ENCODE data around the gene PRKD2.
A peak's percentile ranks its signal among the peaks of the same experiment; 100 is the strongest.

PRKD2 gene

DNA sequence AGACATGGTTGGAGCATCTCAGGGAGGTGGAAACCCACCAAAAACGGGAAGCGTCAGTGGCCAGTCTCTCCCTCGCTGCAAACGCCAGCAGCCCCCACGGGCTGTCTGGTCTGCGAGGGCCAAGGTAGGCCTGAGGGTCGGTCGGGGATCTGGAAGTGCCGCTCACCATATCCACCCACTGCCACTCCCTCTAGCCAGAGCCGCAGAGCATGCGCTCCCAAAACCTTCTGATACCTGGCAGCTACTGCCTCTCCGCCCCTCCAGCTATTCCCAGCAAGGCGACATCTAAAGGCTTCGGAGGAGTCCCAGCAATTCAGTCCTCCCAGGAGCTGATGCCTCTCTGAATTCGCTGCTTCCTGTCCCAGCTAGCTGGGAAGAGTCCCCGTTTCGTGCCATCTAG lies 24.5 kb upstream of the PRKD2 start:
- no peak for DNase-seq

DNA sequence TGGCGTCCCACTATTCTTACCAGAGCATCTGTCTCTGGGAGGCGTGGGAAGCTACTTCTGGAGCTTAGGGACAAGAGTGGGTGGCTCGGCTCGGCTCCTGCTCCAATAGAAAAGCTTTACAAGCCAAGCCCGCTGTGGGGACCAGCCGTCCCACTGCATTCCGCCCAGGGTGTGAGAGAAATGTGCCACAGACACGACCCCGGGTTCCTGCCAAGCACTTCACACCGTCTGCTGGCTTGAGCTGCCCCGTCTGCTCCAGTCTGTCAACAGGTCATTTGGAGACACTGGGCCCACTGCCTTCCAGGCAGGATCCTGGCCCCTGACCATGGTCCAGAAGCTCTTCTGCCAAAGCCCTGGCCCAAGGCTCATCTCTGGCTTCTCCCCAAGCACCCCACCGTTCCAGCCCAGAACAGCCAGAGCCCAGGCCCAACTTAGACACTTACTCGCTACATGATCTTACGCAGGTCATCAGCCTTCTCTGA lies 22.4 kb upstream of the PRKD2 start:
- no peak for DNase-seq

DNA sequence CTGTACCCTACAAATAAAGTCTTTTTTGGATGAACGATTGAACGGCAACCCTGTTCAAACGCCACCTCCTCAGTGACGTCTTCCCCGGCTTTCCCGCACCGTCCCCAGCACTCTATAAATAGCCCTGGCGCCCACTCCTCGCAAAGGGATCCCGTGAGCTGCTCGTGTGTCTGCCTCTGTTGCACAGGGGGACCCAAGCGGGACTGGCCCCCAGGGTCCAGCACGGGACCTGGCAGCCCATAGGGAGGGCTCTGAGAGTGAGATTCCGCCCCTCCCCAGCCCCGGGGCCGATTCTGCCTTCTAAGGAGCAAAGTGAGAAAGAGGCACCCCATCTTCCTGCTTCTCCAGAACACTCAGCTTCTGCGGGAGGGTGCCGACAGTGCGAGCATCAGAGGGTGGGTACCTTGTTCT lies 20.9 kb upstream of the PRKD2 start:
- no peak for DNase-seq

DNA sequence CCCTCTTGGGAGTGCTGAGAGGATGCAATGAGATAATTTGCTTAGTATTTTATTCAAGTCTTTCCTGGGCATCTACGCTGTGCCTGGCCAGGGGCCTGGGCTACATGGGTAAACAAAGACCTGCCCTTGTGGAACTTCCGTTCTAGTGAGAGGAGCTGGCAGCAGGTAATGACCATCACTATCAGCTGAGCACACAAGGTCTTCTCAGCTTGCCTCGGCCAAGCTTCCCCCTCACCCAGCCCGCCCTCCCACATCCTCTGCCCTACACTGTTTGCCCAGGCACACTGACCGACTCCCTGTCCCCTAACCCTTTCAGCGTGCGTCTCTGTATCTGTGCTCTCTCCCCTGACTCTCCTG lies 20.4 kb upstream of the PRKD2 start:
- no peak for DNase-seq

DNA sequence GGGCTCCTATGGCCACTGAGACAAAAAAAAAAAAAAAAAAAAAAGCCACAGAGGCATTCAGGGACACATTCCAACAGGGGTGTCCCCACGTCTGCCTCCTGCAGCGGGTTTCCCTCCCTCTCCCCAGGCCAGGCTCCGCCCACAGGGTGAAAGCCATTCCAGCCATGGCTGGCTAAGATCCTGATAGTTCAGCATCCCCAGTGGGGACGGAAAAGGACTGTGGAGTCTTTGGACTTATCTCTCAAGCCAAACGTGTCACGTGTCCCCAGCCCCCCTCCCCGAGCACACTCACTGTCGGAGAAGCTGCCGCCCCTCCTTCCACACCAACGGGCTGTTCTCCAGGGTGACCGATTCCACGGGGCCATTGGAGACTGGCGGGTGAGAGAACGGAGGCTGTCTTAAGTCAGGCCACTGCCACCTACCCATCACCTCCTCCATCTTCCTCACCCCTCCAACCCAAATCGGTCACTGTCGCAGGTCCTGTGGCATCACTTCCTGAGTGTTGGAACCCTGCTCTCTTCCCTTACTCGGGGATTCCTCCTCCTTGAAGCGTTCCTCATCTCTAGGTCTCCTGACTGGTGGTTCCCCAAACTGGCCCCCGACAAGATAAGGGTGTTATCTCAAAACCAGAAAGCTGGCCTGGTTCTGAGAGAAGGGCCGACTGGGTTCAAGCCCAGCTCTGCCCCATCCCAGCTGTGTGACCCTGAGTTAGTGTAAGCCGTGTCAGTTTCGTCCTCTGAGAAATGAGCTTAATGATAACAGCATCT lies 19.8 kb upstream of the PRKD2 start:
- DNase-seq: no peak

DNA sequence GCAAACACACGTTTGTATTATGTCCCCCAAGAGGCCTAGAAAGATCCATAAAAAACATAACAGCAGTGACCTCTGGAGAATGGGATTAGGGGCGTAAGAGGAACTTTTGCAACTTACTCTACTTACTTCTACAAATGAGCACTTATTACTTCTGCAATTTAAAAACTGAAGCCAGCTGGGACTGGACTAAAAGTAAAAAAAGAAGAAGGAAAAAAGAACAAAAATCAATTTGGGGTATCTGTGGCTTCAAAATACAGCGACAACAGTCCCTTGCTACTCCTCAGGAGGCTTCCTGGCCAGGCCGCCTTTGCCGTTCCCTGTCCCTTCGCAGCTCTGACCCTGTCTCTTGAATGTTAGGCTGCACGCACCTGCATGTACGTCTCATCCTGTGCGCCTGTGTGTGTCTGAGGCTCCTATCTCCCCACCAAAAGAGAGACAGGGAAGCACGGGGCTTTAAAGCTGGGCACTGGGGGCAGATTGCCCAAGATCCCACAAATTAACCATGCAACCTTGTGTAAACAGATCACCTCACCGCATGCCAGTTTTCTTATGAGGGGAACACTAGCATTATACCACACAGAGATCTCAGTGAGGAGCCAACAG lies 16.9 kb upstream of the PRKD2 start:
- no peak for DNase-seq

DNA sequence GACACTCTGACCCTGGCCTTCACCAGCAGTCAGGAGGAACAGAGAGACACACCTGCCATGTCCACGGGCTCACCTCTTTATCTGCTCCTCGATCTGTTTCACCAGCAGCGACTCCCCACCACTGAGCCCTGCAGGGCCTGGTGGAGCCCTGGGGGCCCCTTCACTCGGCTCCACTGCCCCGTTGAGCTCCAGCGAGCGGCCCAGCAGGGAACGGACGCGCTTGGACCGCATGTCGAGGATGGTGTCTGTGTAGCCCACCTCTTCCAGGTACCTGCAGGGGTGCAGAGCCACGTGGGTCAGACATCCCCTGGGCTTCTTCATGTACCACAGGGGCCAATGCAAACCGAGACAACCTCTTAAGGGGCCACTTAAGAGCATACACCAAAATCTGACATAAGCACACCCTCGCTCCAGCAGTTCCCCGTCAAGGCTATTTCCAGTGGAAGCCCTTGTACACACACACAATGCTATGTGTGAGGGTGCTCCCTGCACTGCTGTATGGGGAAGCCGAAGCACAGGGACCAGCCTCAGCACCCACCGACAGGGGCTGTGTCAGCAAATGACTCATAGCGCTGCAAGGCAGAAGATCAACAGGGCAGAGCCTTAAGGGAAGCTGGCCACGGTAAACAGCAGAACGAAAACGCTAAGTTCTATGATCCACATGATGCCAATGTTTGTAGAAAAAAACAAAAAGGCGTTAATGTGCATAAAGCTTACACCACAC lies 16.2 kb upstream of the PRKD2 start:
- no peak for DNase-seq

DNA sequence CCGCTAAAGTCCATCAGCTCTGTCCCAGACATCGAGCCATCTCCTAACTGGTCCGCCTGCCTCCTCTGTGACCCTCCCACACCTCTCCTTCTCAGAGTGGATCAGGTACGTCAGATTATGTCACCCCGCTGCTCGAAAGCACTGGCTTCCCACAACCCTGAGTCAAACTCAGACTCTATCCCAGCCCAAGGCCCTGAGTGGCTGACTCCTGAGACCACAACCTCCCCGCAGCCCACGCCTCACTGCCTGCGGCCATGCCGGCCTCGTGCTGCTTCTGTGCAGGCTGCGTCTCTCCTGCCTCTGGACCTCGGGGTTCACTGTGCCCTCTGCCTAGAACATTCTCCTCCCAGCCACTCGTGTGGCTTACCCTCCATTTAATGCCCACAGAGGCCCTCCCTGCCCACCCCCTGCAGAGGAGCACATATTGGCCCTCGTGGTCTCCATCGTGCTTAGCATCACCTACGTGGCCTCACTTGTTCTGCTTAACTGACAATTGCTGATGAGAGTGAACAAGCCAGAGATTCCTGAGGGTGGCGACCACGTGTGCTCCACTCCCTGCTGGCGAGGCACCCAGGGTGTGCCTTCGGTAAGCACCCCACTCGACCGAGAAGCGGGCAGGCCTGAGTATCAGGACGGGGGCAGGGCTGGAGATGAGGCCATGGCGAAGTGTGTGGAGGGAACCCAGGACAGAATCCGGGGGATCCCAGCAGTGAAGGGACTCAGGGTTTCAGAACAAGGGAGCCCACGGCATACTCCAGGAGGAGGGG lies 15.4 kb upstream of the PRKD2 start:
- no peak for DNase-seq

DNA sequence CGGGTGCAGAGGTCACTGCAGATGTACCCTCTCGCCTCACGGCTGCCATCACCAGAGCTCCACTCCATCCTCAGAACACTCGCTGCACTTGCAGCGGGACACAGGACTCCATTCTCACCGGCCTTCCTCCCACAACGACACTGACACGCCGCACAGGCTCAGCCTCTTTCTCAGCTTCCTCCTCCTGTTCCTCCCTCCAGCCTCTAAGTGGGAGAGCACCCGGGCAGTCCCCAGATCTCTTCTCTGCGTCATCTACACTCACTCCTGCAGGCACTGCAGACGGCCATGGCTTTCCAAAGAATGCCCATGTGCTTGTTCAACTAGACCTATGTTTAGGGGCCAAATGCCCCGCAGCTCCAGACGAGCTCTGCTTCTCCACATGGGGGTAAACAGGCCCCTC lies 14.7 kb upstream of the PRKD2 start:
- no peak for DNase-seq

DNA sequence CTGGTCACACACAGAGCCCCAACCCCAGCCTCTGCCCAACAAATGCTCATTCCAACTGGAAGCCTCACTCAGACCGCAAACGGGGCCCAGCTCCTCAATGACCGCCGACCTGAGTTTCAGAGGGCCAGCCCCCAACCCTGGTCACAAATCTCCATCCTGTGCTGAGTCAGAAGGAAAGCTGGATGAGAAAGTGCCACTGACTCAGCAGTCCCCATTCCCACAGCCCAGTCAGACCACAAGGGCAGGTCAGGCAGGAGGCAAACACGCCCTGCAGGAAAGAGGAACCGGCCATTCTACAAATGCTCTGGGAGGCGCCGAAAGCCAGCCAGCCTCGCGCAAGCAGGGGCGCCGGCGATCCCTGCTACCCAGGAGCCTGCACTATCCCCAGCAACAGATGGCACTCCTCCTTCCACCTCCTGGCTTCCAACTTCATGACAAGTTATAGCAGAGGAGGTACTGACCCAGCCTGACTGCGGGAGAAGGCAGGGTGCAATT lies 14.1 kb upstream of the PRKD2 start:
- no peak for DNase-seq

DNA sequence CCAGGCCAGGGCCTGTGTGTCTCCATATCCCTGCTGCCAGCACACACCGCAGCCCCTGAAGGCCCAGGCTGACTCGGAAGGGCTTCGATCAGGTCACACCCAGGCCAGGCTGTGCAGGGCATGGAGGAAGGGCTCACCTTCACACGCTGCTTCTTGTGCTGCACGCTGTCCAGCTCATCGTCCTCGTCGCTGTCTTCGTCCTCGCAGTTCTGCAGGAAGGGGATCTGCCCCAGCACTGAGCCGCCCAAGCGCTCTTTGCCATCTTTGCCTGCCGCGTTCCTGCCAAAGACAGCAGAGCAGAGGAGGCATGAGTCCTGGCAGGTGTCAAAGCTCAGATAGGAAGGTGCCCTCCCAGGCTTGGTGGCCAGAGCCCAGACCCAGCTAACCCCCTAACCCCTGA lies 13.7 kb upstream of the PRKD2 start:
- no peak for DNase-seq

DNA sequence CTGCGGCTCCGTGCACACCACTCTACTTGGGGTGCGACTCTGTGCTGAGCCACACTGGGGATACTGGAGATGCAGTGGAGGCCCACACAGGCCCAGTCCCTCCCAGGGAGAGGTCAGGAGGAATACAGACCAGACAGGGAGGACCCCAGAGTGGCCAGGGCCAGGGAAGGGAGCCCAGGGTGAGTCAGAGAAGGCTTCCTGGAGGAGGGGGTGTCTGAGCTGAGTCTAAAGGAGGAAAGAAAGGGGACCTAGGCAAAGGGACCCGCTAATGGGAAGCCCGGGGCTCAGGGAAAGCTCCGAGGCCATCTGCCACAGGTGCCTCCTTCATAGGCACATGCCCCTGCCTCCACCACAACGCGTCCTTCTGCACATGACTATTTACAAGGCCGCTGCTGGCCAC lies 13.3 kb upstream of the PRKD2 start:
- no peak for DNase-seq

DNA sequence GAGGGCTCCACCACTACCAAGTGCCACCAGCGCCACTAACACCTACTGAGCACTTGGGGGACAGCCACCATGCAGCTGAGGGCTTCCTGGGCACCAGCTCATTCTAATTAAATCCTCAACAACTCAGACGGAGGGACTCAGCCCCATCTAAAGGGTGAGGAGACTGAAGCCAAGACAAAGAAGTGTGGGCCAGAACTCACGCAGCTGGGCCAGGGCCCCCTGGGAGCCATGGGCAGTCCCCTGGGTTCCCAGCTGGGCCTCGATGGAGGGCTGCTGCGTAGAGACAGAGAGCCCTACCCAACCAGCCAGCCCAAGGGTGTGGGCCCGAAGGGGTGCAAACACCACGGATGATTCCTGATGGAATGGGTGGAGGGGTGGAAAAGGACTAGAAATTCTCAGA lies 12.8 kb upstream of the PRKD2 start:
- DNase-seq: no peak

DNA sequence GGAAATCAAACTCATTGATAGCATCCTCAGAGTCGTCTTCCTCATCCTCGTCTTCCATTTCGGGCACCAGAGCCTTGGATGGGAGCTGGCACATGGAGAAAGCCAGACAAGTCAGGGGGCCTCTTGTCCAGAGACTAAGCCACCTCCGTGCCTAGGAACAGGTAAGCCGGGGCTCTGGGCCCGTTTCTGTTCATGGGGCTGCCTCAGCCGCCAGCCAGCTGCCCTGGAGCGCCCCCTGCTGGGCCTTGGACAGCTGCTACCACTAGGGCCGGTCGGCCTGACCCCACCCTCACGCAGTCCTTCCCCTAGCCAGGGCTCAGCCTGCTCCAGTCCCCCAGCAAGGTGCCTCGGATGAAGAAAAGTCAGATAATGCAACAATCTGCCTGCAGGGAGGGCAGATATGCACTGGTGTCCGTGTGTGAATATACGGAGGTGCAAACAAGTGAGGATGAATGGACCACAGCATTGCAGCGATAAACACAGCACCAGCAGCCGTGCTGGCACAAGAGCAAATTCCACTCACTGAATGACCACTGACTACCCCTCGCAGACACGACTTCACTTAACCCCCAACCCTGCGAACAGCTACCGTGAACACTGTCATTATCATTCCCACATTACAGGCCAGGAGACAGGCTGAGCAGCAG lies 11.9 kb upstream of the PRKD2 start:
- DNase-seq: peak; percentile 76 to 86

DNA sequence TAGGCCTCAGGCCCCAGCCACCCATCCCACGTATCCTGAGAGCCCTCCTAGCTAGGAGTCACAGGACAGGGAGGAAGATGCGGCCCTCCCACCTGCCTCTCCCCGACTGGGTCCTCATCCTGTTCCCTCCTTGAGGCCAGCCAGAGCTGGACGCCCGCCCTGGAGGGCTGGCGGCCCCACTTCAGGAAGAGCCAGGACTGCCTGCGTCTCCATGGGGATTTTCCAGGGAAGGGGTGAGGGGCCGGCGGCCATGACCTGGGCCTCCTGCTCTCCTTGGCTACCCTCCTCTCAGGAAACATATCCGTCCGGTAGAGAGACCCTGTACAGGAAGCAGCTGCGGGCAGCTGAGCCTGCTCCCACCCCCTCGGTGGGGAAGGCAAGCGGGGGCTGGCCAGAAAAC lies 11.3 kb upstream of the PRKD2 start:
- DNase-seq: no peak

DNA sequence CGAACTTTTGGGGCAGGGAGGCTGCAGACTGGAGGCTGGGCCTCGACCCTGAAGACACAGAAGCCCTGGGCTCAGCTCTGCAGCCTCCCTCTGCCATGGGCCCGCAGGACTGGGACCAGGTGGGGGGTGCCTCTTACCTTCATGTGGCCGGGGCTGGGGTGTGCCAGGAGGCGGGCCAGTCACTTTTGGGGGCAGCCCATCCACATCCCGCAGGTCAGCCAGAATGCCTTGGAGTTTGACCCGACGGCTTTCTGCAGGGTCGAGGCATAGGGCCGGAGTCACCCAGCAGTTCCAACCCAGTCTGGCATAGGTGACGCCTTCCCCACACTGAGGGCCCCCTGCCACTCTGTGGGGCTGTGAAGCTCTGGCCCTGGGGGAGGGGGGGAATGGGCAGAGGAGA lies 10.8 kb upstream of the PRKD2 start:
- DNase-seq: no peak

DNA sequence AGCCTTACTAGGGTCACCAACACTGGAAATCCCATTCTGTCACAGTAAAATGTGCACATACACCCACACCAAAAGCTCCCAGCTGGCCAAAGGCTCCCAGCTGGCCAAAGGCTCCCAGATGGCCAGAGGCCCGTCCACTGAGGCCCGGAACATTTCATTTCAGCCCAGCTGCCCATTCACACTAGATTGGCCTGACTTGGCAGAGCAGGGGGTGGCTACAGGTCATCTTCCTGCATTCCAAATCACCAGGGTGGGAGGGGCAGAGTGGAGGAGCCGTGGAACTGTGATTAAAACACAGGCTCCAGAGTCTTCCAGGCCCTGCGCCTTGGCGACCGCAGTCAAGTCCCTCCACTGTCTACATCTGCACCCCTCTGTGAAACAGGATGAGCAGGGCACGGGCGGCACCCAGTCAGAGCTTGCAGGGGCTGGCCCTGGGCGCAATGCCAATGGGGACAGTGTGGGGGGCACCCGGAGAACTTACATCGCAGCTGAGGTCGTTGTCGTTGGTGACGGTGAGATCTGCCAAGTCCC lies 10.1 kb upstream of the PRKD2 start:
- DNase-seq: no peak

DNA sequence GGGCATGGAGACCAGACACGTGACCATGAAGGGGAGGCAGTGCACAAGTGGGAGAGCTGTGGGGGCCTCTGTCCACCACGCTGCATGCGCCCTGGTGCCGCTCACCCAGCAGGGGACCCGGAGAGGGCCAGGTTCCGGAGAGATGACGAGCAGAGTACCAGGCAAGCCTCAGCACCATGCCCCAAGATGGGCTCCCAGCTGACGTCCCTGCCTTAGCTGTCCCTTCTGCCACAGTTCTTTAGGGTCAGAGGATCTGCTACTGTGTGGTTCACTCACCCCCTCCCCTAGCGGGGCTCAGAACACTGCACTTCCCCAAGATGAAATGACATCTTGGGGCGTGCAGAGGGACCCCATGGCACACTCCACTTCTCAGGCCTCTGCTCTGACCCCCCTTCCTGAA lies 9.6 kb upstream of the PRKD2 start:
- no peak for DNase-seq

DNA sequence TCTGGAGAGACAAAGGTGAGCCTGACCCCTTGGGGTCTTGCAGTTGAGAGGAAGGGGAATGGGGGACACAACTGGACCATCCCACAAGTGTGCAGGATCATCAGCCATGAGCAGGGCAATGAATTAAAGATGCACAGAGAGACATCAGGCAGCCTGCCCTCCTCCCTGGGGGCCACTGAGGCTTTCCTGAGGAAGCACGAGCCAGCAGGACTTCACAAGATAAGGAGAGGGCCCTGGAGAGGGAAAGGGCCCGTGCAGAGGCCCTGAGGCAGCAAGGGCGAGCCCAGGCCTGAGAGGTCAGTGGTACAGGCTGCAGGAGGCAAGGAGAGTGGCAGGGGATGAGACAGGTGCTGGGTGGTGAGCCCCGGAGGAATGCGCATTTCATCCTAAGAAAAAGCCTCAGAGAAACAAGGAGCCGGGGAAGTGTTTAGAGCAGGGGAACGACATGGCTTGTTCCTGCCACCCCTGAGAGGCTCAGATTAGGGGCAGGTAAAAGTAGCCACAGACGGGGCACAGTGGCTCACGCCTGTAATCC lies 9.0 kb upstream of the PRKD2 start:
- no peak for DNase-seq

DNA sequence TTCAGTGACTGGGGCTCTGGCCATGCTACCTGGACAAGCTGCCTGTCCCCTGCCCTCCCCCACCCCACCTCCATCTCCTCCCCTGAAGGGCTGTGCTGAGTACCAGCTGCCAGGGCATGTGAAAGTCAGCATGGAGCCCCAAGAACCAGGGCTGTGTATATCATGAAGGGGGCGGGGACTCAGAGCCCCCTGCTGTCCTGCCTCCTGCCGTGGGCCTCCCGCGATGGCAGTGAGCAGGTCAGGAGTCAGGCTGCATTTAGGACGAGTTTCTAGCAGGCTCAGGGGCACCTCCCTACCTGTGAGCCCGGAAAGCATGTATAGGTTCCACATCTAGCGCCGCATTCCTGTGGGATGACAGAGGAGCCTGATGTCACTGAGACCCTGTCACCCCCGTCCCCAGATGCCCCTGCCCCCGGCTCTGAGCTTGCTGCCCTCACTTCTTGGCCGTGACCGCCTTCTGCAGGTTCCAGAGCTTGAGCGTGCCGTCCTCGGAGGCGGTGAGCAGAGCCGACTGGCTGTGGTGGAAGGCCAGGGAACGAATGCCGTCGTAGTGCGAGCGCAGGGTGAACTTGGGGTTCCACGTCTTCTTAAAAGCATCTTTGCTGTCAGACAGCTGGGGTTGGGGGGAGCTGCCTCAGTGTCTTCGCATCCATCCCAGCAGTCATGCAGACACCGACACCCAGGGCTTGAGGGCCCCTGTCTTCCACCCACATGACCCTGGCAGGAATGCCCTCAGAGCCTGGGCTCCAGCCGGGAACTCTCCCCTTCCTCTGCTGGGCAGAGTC lies 8.3 kb upstream of the PRKD2 start:
- no peak for DNase-seq

DNA sequence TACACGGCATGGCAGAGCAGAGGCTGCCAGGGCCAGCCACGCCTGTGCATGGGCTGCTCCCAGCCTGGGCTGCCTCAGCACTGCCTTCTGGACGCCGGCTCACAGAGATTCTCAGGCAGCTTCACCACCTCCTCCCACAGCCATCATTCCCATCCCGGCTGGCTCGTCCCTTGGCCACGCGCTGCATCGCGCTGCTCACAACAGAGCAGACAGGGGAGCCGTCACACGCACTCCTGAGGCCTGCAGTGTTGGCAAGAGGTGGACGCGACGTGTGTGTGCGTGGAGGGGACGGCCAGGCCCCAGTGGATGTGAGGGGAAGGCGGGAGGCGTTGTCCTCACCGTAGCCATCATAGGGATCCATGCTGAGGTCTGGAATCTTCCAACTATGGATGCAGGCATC lies 7.6 kb upstream of the PRKD2 start:
- no peak for DNase-seq
